Stimulated activated CD4-positive, alpha-beta T cell treated with anti-CD3 and anti-CD28 coated beads, Interleukin-1b, Interleukin-23, amount 100 ng/mL, for 1 hour (primary cell): ENCODE results near the gene FUT3.
"Not testable (repeated sequence)": the region's sequence is repeated elsewhere in the genome, so short reads cannot be mapped to it uniquely, and the experiment has no call there.

ENCODE experiments used
- DNase-seq, 2 donors: peaks; one replicate each; pipeline ENCODE4 v3.0.0-alpha.2; 2020; ENCODE audit warnings: low read depth in 2 of 2

The FUT3 gene

DNA sequence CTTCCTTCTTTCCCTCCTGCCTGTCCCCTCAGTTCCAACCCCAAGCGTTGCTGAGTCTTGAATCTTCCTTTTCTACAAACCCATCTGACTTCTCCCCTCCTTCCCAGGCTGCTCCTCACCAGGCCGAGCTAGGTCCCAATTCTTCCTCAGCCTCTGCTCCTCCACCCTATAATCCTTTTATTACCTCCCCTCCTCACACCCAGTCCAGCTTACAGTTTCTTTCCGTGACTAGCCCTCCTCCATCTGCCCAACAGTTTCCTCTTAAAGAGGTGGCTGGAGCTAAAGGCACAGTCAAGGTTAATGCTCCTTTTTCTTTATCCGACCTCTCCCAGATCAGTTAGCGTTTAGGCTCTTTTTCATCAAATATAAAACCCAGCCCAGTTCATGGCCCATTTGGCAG lies 2.6 kb downstream of the FUT3 start:
- DNase-seq = not testable (repeated sequence)

DNA sequence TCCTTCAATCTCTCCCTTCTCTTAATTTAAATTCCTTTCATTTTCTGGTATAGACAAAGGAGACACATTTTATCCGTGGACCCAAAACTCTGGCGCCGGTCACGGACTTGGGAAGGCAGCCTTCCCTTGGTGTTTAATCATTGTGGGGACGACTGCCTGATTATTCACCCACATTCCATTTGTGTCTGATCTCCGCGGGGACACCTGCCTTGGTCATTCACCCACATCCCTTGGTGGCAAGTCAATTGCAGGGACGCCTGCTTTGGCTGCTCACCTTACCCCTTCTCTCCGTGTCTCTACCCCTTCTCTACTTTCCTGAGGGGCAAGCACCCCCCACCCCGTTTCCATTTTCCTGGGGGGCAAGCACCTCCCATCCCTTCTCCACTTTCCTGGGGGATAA lies 3.4 kb downstream of the FUT3 start:
- not testable (repeated sequence) for DNase-seq

DNA sequence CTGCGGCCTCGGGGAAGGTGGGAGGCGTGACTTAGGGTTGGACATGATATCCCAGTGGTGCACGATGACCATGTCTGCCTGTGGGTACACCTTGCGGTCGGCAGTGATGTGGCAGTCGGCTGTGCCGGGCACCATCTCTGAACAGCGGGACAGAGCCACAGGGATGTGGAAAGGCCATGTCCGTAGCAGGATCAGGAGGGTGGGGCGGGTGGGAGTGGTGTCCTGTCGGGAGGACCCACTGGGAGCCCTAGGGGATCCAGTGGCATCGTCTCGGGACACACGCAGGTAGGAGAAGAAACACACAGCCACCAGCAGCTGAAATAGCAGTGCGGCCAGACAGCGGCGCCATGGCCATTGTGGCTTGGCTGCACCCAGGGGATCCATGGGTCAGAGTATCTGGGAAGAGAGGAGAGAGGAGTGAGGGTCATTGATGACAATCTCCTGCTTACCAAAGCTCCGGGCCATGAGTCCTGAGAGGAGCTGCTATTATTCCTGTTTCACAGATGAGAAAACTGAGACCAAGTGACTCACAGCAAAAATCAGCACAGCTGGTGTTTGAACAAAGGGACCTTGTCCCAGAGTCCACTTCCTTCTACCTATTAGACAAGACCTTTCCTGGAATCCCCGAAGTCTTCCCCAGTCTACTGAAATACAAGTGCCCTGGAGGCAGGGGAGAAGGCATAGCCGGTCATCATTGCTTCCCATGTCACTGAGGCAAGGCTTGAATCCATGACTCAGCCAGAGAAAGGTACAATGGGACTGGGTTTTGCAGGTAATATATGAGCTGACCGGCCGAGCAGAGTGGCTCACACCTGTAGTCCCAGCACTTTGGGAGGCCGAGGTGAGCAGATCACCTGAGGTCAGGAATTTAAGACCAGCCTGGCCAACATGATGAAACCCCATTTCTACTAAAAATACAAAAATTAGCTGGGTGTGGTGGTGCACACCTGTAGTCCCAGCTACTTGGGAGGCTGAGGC lies 6.5 kb downstream of the FUT3 start:
- no peak for DNase-seq

DNA sequence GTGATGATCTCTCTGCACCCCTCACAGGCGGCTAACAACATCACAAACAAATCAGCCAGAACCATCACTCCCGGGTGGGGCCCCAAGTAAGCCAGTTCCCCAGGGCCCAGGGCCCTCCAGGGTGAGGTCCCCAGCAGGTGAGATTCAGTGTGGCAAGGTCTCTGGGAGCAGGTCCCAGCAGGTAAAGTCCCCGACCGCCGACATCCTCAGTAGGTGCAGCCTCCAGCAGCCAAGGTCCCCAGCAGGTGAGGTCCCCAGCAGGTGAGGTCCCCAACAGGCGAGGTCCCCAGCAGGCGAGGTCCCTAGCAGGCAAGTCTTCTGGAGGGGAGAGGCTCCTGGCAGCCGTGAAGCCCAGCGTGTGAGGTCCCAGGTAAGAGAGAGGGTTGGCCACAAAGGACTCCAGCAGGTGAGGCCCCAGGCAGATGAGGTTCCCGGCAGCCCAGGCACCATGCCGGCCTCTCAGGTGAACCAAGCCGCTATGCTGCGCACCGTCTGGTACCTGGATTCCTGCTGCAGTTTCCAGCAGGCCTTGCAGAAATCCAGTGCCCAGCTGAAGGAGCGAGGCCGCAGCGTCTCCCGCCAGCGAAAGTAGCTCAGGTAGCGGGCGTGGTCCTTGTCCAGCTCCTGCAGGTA lies 7.8 kb downstream of the FUT3 start:
- no peak for DNase-seq

DNA sequence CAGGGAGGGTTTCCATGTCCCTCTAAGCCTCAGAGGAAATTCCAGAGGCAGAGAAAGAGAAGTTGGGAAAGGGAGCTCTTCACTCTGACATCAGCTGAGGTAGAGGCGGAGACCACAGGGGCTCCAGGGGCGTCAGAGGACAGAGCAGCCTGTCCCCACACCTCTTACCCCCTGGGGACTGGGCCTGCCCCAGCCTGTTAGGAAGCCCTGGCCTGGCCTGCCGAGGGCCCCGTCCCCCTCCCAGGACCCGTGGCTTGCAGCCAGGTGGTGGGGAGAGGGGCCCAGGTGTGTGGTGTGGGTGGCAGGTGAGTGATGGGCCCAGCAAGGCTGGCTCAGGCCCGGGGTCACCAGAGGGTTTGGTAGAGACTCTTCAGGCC lies 9.5 kb downstream of the FUT3 start:
- DNase-seq = not testable (repeated sequence)

DNA sequence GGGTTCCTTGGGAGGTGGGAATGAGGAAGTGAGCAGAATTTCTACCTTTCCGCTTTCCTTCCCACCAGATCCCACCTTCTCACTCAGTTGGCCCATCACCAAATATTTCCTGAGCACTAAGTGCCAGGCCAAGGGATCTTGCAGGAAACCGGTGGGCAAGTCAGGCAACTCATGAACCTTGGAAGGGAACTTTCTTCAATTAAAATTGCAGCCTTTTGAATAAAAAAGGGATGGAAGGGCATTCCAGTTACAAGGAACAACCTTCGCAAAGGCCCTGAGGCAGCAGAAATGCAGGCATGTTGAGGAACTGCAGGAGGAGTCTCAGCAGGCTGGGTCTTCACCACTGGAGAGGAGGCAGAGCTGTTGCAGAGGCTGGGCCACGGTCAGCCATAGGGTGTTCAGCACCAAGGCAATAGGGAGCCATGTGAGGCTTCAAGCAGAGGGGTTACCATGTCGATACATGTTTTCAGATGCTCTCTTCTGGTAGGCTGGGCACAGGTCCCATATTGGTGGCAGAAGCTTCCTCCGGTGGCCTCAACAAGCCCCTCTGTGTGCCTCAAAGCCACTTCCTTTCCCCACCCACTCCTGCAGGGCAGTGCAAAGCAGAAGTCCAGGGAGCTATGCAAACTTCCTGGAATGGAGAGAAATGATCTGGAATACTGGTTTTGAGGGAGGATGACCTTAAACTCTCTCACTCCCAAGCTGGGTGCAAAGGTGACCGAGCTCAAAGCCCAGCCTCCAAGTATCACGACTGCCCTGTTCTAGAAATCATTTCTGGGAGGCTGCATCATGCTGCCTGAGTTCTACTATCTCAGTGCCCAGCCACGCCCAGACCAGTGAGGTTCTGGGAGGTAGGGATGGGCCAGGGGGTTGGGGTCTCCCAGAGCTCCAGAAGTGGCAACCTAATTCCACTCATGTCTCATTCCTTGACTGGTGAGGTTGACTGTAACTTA lies 11.9 kb downstream of the FUT3 start, which contains the start of gene FUT6:
FUT6 (minus strand) TSS at position 638 of the 953 bp plus-strand sequence. CDS start 7,135 bp downstream, outside the sequence.
- DNase-seq = no peak

DNA sequence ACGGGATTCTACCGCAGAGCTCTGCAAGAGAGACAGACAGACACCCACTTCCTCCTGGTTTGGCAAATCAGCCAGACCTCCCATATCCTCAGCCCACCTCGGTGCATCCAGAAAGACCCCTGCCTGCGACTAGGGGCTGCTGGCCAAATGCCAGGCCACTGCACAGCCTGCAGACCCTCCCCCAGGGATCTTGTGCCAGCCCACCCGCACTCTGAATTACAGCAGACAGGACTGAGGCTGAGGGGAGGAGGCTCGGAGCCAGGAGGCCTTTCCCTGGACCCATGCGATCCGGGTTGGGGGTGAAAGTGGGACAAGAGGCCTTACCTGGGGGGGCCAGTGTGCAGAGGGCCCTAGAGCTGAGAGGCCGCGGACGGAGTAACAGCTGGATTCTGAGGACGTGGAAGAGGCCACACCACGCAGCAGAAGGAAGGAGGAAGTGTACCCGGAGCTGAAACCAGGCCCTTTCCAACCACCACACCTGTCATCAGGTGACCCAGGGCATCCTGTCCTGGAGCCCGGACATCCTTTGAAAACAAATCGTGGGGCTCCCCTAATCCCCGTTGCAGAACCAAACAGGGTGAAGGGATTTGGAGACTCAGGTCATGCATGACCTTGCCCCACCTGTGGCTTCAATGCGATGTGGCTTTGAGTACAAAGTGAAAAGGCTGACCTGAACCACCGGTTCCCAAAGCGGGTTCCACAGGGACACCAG lies 12.7 kb downstream of the FUT3 start:
- no peak for DNase-seq

DNA sequence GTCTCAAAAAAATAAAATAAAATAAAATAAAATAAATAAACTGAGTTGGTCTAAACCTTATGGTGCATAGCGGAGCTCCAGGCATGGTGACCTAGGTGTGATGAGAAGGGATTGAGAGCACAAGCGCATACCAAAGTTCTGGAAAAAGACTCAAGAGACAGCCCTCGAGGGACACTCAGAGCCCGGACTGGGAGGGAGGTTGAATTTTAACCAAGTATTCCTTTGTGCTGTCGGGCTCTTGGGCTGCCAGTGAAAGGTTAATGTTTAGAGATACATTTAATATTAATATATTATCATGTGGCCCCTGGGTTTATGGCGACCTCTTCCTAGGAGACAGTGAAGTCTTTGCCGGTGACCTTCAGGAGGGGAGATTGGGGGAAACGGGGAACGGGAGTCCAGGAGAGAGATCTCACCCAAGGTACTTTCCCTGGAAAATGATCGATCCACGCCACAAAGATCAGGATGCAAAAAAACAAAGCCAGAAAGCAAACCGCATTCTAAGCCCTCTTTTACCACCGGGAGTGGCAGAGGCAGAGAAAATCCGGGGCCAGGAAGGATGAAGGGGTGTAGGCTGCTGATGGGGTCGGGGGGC lies 13.4 kb downstream of the FUT3 start:
- no peak for DNase-seq

DNA sequence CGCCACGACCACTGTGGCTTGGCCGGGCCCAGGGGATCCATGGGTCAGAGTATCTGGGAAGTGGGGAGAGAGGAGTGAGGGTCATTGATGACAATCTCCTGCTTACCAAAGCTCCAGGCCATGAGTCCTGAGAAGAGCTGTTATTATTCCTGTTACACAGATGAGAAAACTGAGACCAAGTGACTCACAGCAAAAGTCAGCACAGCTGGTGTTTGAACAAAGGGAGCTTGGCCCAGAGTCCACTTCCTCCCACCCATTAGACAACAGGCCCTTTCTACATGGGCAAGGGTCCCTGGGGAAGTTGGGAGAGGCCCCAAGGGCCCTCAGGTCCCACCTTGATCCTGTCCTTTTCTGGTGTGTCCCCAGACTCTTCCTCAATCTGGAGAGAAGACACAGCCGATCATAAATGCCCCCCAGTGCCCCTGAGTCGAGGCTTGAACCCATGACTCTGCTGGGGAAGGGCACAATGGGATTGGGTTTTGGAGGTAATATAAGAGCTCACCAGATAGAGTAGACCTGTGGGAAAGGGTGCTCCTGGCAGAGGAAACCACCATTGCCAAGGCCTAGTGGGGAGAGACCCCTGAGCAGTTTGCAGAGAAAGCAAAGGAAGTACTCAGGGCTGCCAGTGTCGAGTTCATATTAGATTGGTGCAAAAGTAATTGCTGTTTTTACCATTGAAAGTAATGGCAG lies 18.6 kb downstream of the FUT3 start:
- DNase-seq = no peak

DNA sequence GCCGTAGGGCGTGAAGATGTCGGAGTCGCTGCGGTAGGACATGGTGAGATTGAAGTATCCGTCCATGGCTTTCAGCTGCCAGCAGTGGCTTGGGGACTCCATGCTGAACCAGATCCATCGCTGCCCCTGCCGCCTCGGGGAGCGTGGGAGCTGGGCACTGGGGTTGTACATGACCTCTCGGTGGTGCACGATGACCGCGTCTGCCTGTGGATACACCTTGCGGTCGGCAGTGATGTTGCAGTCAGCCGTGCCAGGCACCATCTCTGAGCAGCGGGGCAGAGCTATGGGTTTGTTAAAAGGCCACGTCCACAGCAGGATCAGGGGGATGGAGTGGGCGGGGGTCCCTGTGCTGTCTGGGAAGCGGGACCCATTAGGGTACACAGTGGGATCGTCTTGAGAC lies 19.2 kb downstream of the FUT3 start:
- no peak for DNase-seq

DNA sequence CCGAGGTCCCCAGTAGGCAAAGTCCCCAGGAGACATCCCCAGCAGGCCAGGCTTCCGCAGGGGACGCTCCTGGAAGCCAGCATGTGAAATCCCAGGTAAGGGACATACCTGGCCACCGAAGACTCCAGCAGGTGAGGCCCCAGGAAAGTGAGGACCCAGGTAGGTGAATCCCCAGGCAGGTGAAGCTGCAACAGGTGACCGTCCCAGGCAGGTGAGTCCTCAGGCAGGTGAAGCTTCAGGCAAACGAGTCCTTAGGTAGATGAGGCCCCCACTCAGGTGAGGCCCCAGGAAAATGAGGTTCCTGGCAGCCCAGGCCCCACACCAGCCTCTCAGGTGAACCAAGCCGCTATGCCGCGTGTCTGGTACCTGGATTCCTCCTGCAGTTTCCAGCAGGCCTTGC lies 20.1 kb downstream of the FUT3 start:
- no peak for DNase-seq

DNA sequence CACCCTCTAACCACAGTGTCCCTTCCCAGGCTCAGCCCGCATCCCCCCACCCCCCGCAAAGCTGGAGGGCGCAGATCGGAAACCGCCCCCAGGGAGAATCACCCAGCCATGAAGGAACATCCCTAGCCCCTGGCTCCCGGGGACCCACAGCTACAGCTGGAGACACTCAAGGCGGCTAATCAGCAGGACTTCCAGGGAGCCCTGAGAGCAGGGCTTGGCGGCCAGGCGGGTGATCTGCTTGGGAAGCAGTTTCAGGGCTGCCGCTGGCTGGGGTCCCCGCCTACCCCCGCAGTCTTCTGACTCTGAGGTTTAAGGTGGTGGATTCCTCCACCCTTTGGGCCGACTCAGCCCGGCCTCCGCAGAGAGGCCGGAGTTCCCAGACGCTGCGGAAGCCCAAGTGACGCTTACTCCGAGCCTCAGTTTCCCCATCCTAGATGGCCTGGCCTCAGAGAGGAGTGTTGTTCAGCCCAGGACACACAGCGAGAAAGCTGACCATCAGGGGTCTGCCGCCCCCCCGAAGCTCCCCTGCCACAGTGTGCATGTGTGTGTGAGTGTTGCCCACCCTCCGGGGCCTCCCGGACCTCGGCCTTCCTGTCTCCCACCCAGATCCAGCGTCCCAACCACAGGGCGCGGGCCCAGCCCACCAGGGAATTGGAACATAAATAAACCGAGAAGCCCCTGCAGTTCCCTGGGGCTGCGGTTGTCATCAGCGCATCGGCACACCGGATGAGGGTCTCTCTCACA lies 21.5 kb downstream of the FUT3 start:
- no peak for DNase-seq

DNA sequence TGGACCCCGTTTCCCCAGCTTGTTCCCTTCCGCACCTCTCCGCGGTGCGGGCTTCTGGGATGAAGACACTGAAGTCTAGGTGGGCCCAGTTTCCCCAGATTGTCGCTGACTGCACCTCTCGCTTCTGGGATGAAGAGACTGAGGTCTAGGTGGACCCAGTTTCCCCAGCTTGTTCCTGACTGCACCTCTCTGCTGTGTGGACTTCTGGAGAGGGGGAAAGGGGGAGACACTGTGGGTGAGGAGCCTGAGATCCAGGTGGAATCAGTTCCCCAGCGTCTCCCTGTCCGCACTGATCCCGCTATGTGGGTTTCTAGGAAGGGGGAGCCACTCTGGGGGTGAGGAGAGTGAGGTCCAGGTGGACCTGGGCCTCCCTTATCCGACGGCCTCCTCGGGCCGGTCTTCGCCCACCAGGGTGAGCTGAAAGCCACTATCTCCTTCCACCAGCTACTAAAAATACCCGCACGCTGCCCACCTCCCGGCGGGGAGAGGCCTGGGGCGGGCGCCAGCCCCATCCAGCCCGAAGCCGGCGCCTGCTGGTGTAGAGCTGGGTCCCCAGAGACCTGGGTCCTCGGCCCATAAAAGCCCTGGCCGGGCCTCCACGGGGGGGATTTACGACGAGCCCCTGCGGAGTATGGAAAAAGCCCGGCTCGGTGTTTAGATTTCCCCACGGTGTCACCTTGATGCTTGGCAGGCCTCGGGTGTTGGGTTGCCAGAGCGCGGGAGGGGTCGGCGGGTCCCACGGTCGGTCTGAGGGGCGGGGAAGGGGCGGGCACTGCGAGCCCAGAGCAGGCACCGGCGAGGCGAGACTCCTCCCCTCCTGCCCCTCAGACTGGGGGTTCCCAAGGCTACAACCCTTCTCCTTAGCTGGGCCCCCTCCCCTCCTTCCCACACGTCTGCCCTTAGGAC lies 22.3 kb downstream of the FUT3 start:
- no peak for DNase-seq

DNA sequence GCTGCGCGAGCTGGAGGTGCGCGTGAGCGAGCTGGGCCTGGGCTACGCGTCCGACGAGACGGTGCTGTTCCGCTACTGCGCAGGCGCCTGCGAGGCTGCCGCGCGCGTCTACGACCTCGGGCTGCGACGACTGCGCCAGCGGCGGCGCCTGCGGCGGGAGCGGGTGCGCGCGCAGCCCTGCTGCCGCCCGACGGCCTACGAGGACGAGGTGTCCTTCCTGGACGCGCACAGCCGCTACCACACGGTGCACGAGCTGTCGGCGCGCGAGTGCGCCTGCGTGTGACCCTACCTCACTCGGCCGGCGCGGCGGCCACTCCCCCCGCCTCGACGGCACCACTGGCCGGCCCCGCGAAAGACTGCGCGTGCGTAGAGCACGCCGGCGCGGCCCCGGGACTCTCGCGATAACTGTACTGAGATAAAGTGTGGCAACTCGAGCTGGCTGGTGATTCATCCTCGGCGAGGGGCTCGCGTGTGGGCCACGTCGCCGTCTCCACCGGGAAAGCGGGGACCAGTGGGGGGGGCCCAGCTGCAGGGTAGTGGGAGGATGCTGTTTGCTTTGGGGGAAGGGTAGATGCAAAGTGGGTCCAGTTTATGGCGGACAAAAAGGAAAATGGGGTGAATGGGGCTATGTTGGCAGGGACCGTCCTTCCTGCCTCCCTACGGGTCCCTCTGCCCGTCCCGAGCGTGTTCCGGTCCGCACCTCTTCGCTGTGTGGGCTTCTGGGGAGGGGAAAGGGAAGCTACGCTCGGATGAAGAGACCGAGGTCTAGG lies 23.2 kb downstream of the FUT3 start:
- DNase-seq = peak; percentile 79 to 90

DNA sequence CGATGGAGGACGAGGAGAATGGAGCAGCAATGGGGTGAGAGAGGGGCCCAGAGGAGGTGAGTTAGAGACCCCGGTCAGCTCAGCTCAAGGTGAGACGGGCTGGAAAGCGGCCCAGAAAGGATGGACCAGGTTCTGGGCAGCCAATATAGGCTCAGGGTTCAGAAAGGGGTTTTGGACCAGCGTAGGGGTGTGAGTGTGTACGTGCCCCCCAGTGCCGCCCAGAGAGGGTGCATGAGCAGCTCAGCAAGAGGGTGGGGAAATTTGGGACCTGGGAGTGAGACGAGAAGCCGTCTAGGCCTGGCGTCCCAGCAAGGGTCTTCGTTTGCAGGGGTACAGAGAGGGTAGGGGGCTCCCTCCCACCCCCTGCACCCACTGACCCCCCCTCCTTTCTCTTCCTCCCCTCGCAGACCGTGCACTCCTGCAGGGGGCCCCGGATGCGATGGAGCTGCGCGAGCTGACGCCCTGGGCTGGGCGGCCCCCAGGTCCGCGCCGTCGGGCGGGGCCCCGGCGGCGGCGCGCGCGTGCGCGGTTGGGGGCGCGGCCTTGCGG lies 23.8 kb downstream of the FUT3 start:
- no peak for DNase-seq

DNA sequence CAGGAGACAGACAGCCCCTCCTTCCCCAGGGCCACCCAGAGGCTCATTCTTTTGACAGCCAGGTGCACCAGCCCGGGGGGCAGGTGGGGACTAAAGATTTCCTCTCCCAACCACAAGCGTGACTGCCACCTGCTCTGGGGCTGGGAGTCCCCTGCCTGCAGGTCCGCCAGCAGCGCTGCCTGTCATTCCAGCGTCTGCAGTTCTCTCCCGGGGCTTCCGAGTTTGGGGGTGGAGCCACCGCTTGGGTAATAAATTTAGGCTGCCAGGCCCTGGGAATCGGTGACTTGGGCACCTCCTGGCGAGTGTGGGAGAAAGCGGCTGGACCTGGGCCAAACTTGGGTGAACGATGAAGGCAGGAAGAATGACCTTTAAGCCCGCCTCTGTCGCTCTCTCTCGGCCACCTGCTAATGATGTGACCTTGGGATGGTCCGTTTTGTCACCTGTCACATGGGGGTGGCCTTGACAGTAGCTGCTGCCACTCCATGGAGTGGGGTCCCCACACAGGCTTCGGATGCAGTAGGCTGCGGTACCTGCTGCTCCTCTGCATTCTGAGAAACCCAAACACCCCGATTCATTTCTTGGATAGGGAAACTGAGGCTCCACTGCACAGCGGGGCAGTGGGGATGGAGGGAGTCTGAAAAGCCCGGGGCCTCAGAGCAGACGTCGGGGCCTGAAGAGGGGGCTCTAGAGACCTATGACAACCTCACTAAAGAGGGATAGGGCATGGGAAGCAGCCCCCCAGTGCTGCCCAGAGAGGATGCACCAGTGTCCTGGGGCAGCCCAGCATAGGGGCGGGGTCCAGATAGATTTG lies 24.5 kb downstream of the FUT3 start:
- DNase-seq = no peak

DNA sequence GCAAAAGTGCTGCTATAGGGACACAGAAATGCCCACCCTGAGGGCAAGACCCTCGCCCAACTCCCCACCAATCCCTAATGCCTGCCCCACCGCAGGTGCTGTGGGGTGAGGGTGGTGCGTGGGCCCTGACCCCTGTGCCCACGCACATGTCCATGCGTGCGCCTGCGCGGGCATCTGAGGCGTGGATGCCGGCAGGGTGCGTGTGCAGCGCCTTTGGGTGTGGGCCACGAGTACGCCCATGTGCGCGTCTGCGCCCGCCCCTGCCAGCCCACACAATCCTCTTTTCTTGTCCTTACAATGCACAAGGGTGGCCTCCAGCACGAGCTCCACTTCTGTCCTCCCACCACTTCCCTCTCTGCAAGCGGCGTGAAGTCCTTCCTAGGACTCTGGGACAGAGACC lies 26.1 kb downstream of the FUT3 start:
- no peak for DNase-seq
